Measurements from ENCODE around the gene LPAR1. TPM values are rescaled to one million over a fixed set of nuclear protein-coding genes. Genes with fewer than 3 reads are reported as not detected.

Gene LPAR1
- total and polyA plus RNA-seq, 2 of the 8 experiments (the other 6 are each of a cell fraction or from before 2014, with no cell fraction given), result 3.4 to 5.1 TPM

DNA sequence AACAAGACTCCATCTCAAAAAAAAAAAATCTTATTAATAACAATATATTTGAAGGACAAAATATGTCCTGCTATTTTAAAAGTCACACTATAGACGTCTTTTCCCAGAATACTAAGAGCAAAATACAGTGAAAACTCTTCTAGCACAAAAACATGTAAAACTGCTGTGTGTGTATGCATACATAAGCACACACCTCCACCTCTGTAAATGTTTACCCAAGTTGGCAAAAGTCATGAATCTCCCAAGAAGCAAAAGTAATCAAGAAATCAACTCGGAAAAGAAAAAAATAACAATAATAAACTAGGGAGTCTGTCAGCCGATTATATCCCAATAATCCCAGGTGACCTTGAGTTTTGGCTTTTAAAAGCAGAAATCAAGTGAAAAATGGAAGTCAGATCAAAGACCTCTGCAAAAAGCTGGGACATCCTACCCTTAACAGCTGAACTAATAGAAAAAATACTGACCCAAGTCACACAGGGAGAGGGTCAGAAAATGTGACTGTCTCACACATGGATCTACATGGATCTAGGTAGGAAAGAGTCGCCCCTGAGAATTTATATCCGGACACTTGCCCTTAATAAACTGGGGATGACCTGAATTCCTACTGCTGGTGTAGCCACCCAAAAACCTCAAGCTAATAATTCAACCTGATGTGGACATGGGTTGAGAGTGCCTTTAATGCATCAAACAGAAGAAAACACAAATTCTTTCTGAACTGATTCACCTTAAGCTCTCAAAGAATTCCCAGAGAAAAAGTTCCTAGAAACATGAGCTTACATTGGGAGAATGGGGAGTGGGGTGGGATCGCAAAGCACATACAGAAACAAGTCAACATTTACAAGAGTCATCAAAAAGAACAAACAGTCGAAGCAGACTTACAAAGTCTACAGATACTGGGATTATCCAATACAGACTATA, 29.9 kb downstream of the LPAR1 start:
- Histone ChIP-seq H3K23me2 (ENCODE audit: low read depth, low read length) (no peaks in the 10 kb centered on the region), H3K4me2 (ENCODE audit: insufficient read depth in 1 of 2, low read depth in 2 of 2, low read length in 2 of 2) (no peak overlapping the region), H4K5ac (ENCODE audit: insufficient read length, low read depth, low read length) (no peak overlapping the region), H3K27ac (ENCODE audit: low read depth, low read length) (no peak overlapping the region), H3K23ac (ENCODE audit: insufficient read length) (no peak overlapping the region), H2BK20ac (ENCODE audit: low read length) (no peak overlapping the region), H3K27me3 (replicated peaks in 1 of 4; ENCODE audit: control insufficient read depth in 3 of 4, extremely low read depth in 1 of 4, insufficient read depth in 3 of 4, low read length in 3 of 4) (no peaks in the 10 kb centered on the region), H2BK15ac (ENCODE audit: low read length) (no peak overlapping the region), H3K4ac (replicated peaks; ENCODE audit: insufficient read length, low read depth, low read length) (no peak overlapping the region), H2AFZ (ENCODE audit: low read length) (no peak overlapping the region), H3K79me2 (ENCODE audit: control insufficient read depth in 1 of 2, insufficient read depth in 2 of 2, low read length in 2 of 2) (no peaks in the 10 kb centered on the region), H2BK120ac (replicated peaks; ENCODE audit: low read depth, low read length) (no peak overlapping the region), H2BK12ac (ENCODE audit: low read depth, low read length) (no peak overlapping the region), H3K9ac (replicated peaks in 1 of 4; ENCODE audit: extremely low read depth in 1 of 4, low read depth in 3 of 4, low read length in 3 of 4) (no peak overlapping the region; a peak in 1 of 7 replicates), H2AK5ac (ENCODE audit: low read depth, low read length) (no peak overlapping the region), H4K8ac (ENCODE audit: extremely low read depth, insufficient read depth, low read length) (no peak overlapping the region), H4K91ac (replicated peaks; ENCODE audit: insufficient read length, low read length) (no peak overlapping the region), H4K20me1 (replicated peaks in 1 of 2; ENCODE audit: control insufficient read depth in 1 of 2, insufficient read depth in 2 of 2, low read length in 2 of 2) (no peaks in the 10 kb centered on the region), H3K4me1 (replicated peaks in 1 of 4; ENCODE audit: control insufficient read depth in 3 of 4, insufficient read depth in 4 of 4, low read length in 3 of 4) (no peaks in the 10 kb centered on the region), H3K79me1 (ENCODE audit: low read depth, low read length) (no peaks in the 10 kb centered on the region), H3K36me3 (ENCODE audit: control insufficient read depth in 2 of 4, insufficient read depth in 4 of 4, low read length in 3 of 4) (no peaks in the 10 kb centered on the region), H3K14ac (ENCODE audit: insufficient read length) (no peak overlapping the region), H3K9me3 (ENCODE audit: insufficient read depth in 2 of 2, low read depth in 1 of 2, low read length in 1 of 2) (no peaks in the 10 kb centered on the region), H2BK5ac (ENCODE audit: low read depth, low read length) (no peak overlapping the region), H3K18ac (ENCODE audit: extremely low read depth, low read length) (no peak overlapping the region), H3K4me3 (ENCODE audit: extremely low read depth in 1 of 4, insufficient read depth in 2 of 4, low read depth in 3 of 4, low read length in 4 of 4) (no peak overlapping the region), H3K56ac (replicated peaks; ENCODE audit: insufficient read length, low read depth, low read length) (no peak overlapping the region)
- 93% methylated on average over 7 of the region's 7 CpGs; no CpG with 5 or more reads in 1 of the 2 experiments for WGBS, 2 experiments (ENCODE audit: extremely low coverage in 1 of 2, insufficient coverage in 1 of 2, insufficient read length in 1 of 2, insufficient replicate concordance in 2 of 2, low coverage in 1 of 2, low lambda C conversion rate in 2 of 2, missing lambda C conversion rate in 1 of 2)
- CTCF ChIA-PET (ENCODE audit: partially characterized antibody), result interaction anchor here (0.8 kb wide), 1 partner anchor 9 kb away, joined by 3 read pairs; no protein-coding TSS in a partner anchor
- no peak for DNase-seq (ENCODE audit: low read depth in 1 of 2, low spot score in 2 of 2)
- POLR2A ChIA-PET (ENCODE audit: partially characterized antibody), result no interaction called here
- TF ChIP-seq POU5F1 (IDR thresholded peaks at IDR 0.05; ENCODE audit: low read depth, low read length) (no peak), CBX8 (IDR thresholded peaks at IDR 0.05; ENCODE audit: borderline replicate concordance, low read depth, low read length) (no peak), TAF7 (optimal IDR thresholded peaks at IDR 0.05; ENCODE audit: borderline replicate concordance, low read depth, low read length) (no peak), SP4 (IDR thresholded peaks at IDR 0.05; ENCODE audit: low read length) (no peak), SP2 (IDR thresholded peaks at IDR 0.05; ENCODE audit: low read length) (no peak), ZNF274 (IDR thresholded peaks at IDR 0.05; ENCODE audit: borderline replicate concordance, extremely low read depth, low read length) (no peak)
- no peak for FAIRE-seq
